GM23338 (cell line): ENCODE data around the gene ERP44. TPM values are rescaled to one million over a fixed set of nuclear protein-coding genes. Genes with fewer than 3 reads are reported as not detected.

Experiments used
- ATAC-seq: fragments of 200-7000 bp; cut with Tn5 transposase; 3 replicates; pipeline ENCODE4 v1.9.1; 2020
- DNase-seq: peaks from one replicate; pipeline ENCODE4 v3.0.0-alpha.2; 2015; ENCODE audit warnings: low spot score
- H2AFZ ChIP-seq: fragments of 200-600 bp; sonication (generic); 2 replicates; pipeline ENCODE4 v1.8.0; 2016; ENCODE audit warnings: antibody characterized with exemption, mild to moderate bottlenecking, moderate library complexity
- H3F3A ChIP-seq: fragments of 200-600 bp; sonication (generic); replicated peaks from 2 replicates; pipeline ENCODE4 v1.8.0; 2017; ENCODE audit warnings: antibody characterized with exemption, mixed run types, low read depth
- H3K27ac ChIP-seq: fragments of 200-600 bp; sonication (generic); 2 replicates; pipeline ENCODE4 v1.6.1; 2016; ENCODE audit warnings: low read depth
- H3K27me3 ChIP-seq: fragments of 200-600 bp; sonication (generic); 2 replicates; pipeline ENCODE4 v1.8.0; 2016; ENCODE audit warnings: mild to moderate bottlenecking, mixed run types, moderate library complexity; ENCODE audit not compliant: insufficient read depth
- H3K36me3 ChIP-seq: fragments of 200-600 bp; sonication (generic); 2 replicates; pipeline ENCODE4 v1.8.0; 2016; ENCODE audit warnings: mild to moderate bottlenecking; ENCODE audit not compliant: insufficient read depth
- H3K4me1 ChIP-seq: fragments of 200-600 bp; sonication (generic); 2 replicates; pipeline ENCODE4 v1.8.0; 2016; ENCODE audit warnings: mild to moderate bottlenecking, moderate library complexity; ENCODE audit not compliant: insufficient read depth
- H3K4me2 ChIP-seq: fragments of 200-600 bp; sonication (generic); 2 replicates; pipeline ENCODE4 v1.7.1; 2017; ENCODE audit warnings: mixed run types
- H3K4me3 ChIP-seq: fragments of 200-600 bp; sonication (generic); 2 replicates; pipeline ENCODE4 v1.6.1; 2016; ENCODE audit warnings: mixed run types
- H3K79me2 ChIP-seq: fragments of 200-600 bp; sonication (generic); replicated peaks from 2 replicates; pipeline ENCODE4 v1.8.0; 2017; ENCODE audit warnings: mild to moderate bottlenecking; ENCODE audit not compliant: insufficient read depth
- H3K9me2 ChIP-seq: fragments of 200-600 bp; sonication (generic); 2 replicates; pipeline ENCODE4 v1.8.0; 2017; ENCODE audit not compliant: insufficient read depth
- H4K20me1 ChIP-seq: fragments of 200-600 bp; sonication (generic); replicated peaks from 2 replicates; pipeline ENCODE4 v1.8.0; 2017; ENCODE audit warnings: mild to moderate bottlenecking; ENCODE audit not compliant: insufficient read depth
- H3K27ac Mint-ChIP-seq: 2 replicates; pipeline ENCODE4 v1.8.0; 2020; ENCODE audit warnings: inconsistent platforms, mild to moderate bottlenecking, moderate library complexity, mixed read lengths
- H3K27me3 Mint-ChIP-seq: 3 replicates; pipeline ENCODE4 v1.8.0; 2022; ENCODE audit warnings: low read depth, mild to moderate bottlenecking, moderate library complexity, mixed read lengths, inconsistent platforms; ENCODE audit not compliant: insufficient read depth, poor library complexity
- H3K36me3 Mint-ChIP-seq: 3 replicates; pipeline ENCODE4 v1.8.0; 2021; ENCODE audit warnings: low read depth, mild to moderate bottlenecking, inconsistent platforms, moderate library complexity, mixed read lengths
- H3K4me1 Mint-ChIP-seq: 3 replicates; pipeline ENCODE4 v1.8.0; 2020; ENCODE audit warnings: mild to moderate bottlenecking, inconsistent platforms, mixed read lengths
- H3K4me3 Mint-ChIP-seq: 3 replicates; pipeline ENCODE4 v1.8.0; 2021; ENCODE audit warnings: moderate library complexity, mild to moderate bottlenecking, inconsistent platforms, mixed read lengths
- H3K9me3 Mint-ChIP-seq: 3 replicates; pipeline ENCODE4 v1.8.0; 2020; ENCODE audit warnings: moderate library complexity, mild to moderate bottlenecking, inconsistent platforms, mixed read lengths
- EZH2phosphoT487 ChIP-seq: fragments of 200-600 bp; sonication (generic); IDR thresholded peaks from one replicate; pipeline ENCODE4 v1.8.1; 2018; ENCODE audit warnings: antibody characterized with exemption; ENCODE audit not compliant: unreplicated experiment
- JUNB ChIP-seq: IDR thresholded peaks from one replicate; pipeline ENCODE4 v1.6.1; 2016; ENCODE audit warnings: antibody characterized with exemption; ENCODE audit not compliant: unreplicated experiment
- NANOG ChIP-seq: IDR thresholded peaks from 2 replicates; pipeline ENCODE4 v1.6.1; 2016; ENCODE audit warnings: antibody characterized with exemption, borderline replicate concordance
- ZNF331 ChIP-seq: fragments of 250-450 bp; sonication (Bioruptor Pico); IDR thresholded peaks from 2 replicates; pipeline ENCODE4 v1.5.0; 2020; ENCODE audit warnings: low read depth, mild to moderate bottlenecking, moderate library complexity
- polyA plus RNA-seq: library from polyadenylated mRNA; unstranded; fragments of >200 nt; fragmentation: Nextera tagmentation; extraction: Ambion mirVana; gene quantifications from 2 replicates; pipeline ENCODE4 v1.2.1, GENCODE V29; 2016
- total RNA-seq: library from RNA; depleted of rRNA; stranded (reverse); fragments of >200 nt; shearing (Covaris generic); gene quantifications from 2 replicates; pipeline ENCODE4 v1.2.3, GENCODE V29; 2014
- TF ChIP-seq, protein P1 (sequence below): fragments of 250-450 bp; sonication (Bioruptor Pico); IDR thresholded peaks from 2 replicates; pipeline ENCODE4 v1.5.0; 2020; ENCODE audit warnings: mild to moderate bottlenecking, moderate library complexity
- TF ChIP-seq, protein P2 (sequence below), 2 experiments: fragments of 200-600 bp in 1 of 2; sonication (generic) in 1 of 2; conservative IDR thresholded peaks; 2 replicates each; pipeline versions ENCODE4 v1.5.1 to v1.6.1; 2016 to 2017; ENCODE audit warnings: antibody characterized with exemption in 2 of 2, low read depth in 2 of 2, mild to moderate bottlenecking in 2 of 2, moderate library complexity in 1 of 2

Gene ERP44
- total and polyA plus RNA-seq, 2 experiments from 2014 or later, result 13.0 to 24.1 TPM

DNA sequence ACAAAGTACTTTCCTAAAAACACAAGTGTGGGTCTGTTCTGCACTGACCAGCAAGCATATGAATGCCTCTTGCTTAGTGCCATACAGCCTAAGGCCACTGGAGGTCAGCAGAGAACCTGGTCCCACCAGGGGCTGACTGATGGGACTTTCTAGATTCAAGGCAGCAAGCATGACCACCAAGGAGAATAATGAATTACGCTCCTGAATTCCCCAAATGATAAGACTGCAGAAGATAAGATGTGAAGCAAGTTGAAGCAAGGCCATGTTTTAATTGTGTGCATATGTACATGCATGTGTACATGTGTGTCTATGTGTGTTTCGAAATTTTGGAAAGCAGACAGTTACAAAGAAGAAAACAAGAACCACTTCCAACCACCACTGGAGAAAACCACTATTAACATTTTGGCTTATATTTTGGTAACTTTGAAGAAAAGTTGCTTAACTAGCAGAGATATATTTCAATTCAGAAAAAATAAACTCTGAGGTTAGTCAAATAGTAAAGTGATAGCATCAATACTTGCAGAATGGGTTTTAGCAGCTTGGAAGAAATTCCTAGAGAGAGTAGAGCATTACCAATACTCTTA, 70.5 kb downstream of the ERP44 start:
- H3K4me1 ChIP-seq, result no peaks in the 10 kb centered on the region
- Mint-ChIP-seq H3K9me3 (peaks cover 7% of the 10 kb centered on the region; the same call in 2 of the 3 replicates), H3K4me3 (no peak overlapping the region), H3K27me3 (peaks cover 2% of the 10 kb centered on the region), H3K4me1 (peaks cover 12% of the 10 kb centered on the region), H3K36me3 (peaks cover 14% of the 10 kb centered on the region; the same call in 2 of the 3 replicates), H3K27ac (no peak overlapping the region)
- H3F3A ChIP-seq, result no peaks in the 10 kb centered on the region
- no peak overlapping the region for H2AFZ ChIP-seq
- no peaks in the 10 kb centered on the region for H3K27me3 ChIP-seq
- ATAC-seq (peak; percentile 99), DNase-seq (peak; percentile 87)
- no peaks in the 10 kb centered on the region for H3K9me2 ChIP-seq
- H3K4me3 ChIP-seq, result no peak overlapping the region
- H3K4me2 ChIP-seq, result no peak overlapping the region
- TF ChIP-seq, protein P1, sequence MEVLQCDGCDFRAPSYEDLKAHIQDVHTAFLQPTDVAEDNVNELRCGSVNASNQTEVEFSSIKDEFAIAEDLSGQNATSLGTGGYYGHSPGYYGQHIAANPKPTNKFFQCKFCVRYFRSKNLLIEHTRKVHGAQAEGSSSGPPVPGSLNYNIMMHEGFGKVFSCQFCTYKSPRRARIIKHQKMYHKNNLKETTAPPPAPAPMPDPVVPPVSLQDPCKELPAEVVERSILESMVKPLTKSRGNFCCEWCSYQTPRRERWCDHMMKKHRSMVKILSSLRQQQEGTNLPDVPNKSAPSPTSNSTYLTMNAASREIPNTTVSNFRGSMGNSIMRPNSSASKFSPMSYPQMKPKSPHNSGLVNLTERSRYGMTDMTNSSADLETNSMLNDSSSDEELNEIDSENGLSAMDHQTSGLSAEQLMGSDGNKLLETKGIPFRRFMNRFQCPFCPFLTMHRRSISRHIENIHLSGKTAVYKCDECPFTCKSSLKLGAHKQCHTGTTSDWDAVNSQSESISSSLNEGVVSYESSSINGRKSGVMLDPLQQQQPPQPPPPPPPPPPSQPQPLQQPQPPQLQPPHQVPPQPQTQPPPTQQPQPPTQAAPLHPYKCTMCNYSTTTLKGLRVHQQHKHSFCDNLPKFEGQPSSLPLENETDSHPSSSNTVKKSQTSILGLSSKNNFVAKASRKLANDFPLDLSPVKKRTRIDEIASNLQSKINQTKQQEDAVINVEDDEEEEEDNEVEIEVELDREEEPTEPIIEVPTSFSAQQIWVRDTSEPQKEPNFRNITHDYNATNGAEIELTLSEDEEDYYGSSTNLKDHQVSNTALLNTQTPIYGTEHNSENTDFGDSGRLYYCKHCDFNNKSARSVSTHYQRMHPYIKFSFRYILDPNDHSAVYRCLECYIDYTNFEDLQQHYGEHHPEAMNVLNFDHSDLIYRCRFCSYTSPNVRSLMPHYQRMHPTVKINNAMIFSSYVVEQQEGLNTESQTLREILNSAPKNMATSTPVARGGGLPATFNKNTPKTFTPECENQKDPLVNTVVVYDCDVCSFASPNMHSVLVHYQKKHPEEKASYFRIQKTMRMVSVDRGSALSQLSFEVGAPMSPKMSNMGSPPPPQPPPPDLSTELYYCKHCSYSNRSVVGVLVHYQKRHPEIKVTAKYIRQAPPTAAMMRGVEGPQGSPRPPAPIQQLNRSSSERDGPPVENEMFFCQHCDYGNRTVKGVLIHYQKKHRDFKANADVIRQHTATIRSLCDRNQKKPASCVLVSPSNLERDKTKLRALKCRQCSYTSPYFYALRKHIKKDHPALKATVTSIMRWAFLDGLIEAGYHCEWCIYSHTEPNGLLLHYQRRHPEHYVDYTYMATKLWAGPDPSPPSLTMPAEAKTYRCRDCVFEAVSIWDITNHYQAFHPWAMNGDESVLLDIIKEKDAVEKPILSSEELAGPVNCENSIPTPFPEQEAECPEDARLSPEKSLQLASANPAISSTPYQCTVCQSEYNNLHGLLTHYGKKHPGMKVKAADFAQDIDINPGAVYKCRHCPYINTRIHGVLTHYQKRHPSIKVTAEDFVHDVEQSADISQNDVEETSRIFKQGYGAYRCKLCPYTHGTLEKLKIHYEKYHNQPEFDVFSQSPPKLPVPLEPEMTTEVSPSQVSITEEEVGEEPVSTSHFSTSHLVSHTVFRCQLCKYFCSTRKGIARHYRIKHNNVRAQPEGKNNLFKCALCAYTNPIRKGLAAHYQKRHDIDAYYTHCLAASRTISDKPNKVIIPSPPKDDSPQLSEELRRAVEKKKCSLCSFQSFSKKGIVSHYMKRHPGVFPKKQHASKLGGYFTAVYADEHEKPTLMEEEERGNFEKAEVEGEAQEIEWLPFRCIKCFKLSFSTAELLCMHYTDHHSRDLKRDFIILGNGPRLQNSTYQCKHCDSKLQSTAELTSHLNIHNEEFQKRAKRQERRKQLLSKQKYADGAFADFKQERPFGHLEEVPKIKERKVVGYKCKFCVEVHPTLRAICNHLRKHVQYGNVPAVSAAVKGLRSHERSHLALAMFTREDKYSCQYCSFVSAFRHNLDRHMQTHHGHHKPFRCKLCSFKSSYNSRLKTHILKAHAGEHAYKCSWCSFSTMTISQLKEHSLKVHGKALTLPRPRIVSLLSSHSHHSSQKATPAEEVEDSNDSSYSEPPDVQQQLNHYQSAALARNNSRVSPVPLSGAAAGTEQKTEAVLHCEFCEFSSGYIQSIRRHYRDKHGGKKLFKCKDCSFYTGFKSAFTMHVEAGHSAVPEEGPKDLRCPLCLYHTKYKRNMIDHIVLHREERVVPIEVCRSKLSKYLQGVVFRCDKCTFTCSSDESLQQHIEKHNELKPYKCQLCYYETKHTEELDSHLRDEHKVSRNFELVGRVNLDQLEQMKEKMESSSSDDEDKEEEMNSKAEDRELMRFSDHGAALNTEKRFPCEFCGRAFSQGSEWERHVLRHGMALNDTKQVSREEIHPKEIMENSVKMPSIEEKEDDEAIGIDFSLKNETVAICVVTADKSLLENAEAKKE (CRISPR knock-in tag), result no peak
- TF ChIP-seq NANOG (no peak), EZH2phosphoT487 (no peak), ZNF331 (no peak), JUNB (no peak)
- TF ChIP-seq, protein P2, sequence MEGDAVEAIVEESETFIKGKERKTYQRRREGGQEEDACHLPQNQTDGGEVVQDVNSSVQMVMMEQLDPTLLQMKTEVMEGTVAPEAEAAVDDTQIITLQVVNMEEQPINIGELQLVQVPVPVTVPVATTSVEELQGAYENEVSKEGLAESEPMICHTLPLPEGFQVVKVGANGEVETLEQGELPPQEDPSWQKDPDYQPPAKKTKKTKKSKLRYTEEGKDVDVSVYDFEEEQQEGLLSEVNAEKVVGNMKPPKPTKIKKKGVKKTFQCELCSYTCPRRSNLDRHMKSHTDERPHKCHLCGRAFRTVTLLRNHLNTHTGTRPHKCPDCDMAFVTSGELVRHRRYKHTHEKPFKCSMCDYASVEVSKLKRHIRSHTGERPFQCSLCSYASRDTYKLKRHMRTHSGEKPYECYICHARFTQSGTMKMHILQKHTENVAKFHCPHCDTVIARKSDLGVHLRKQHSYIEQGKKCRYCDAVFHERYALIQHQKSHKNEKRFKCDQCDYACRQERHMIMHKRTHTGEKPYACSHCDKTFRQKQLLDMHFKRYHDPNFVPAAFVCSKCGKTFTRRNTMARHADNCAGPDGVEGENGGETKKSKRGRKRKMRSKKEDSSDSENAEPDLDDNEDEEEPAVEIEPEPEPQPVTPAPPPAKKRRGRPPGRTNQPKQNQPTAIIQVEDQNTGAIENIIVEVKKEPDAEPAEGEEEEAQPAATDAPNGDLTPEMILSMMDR (conservative IDR thresholded peaks at IDR 0.05; ENCODE audit: low read depth in 2 of 2), result peak; percentile 95 to 99
- H3K27ac ChIP-seq, result no peak overlapping the region
- H3K36me3 ChIP-seq, result no peaks in the 10 kb centered on the region
- H4K20me1 ChIP-seq, result no peaks in the 10 kb centered on the region
- no peaks in the 10 kb centered on the region for H3K79me2 ChIP-seq
